ENCODE data around the gene GKN1. TPM values are rescaled to one million over a fixed set of nuclear protein-coding genes. Genes with fewer than 3 reads are reported as not detected.
"Not testable (repeated sequence)": the region's sequence is repeated elsewhere in the genome, so short reads cannot be mapped to it uniquely, and the experiment has no call there.

Gene GKN1
- total and polyA plus RNA-seq, 2 donors (not counting 3 experiments of a cell fraction or from before 2014, with no cell fraction given) = not detected

- H3K4me3 ChIP-seq (replicated peaks in 1 of 3; ENCODE audit: insufficient read depth in 1 of 3, low read depth in 1 of 3, low read length in 3 of 3) = no peak within 1 kb of the TSS
- H4K20me1 ChIP-seq (replicated peaks; ENCODE audit: control insufficient read depth, extremely low read depth, insufficient read depth, low read length) = no peaks in the 10 kb centered on the region
- H3K9me3 ChIP-seq (replicated peaks; ENCODE audit: control insufficient read depth, insufficient read depth, low read length) = no peaks in the 10 kb centered on the region
- no peaks in the 10 kb centered on the region for H3K4me1 ChIP-seq (ENCODE audit: control insufficient read depth, extremely low read depth, insufficient read depth, low read length)
- ChIA-PET POLR2A (no interaction called here), CTCF (interaction anchor here (0.5 to 3.5 kb wide), 5 partner anchors 9 to 244 kb away, joined by 3 to 28 read pairs (median 4); no protein-coding TSS in a partner anchor)
- H3K4me2 ChIP-seq (ENCODE audit: insufficient read depth, low read length) = no peak within 1 kb of the TSS
- intact Hi-C loops (cut with micrococcal nuclease) (no loop called here), dilution Hi-C loops (cut with MboI; ENCODE audit: extremely low pct_ligation_motif_present, low sequenced_read_pairs) (no loop called here)
- peaks cover 12 to 25% of the 10 kb centered on the region in 2 experiments for H3K27me3 ChIP-seq (ENCODE audit: control insufficient read depth in 2 of 2, insufficient read depth in 2 of 2, low read length in 2 of 2)
- no TSS peak for BruUV-seq (replicated peaks)
- no peaks in the 10 kb centered on the region for H3K9me1 ChIP-seq (replicated peaks; ENCODE audit: control insufficient read depth, extremely low read depth, insufficient read depth, low read length)
- no peak for DNase-seq (ENCODE audit: low read depth, low spot score)
- no peaks in the 10 kb centered on the region for H3K79me2 ChIP-seq (ENCODE audit: control insufficient read depth, insufficient read depth, low read length)
- no peak within 1 kb of the TSS for H2AFZ ChIP-seq (ENCODE audit: low read depth, low read length)
- H3K36me3 ChIP-seq (ENCODE audit: control insufficient read depth in 2 of 2, extremely low read depth in 1 of 2, insufficient read depth in 2 of 2, low read length in 2 of 2) = no peaks in the 10 kb centered on the region
- FAIRE-seq = no peak
- H3K9ac ChIP-seq (replicated peaks; ENCODE audit: extremely low read depth, insufficient read depth, low read length) = no peak within 1 kb of the TSS
- no peak within 1 kb of the TSS for H3K27ac ChIP-seq (ENCODE audit: insufficient read depth, low read depth, low read length)
- TF ChIP-seq FOS (IDR thresholded peaks at IDR 0.05; ENCODE audit: borderline replicate concordance, insufficient read depth, low read length) (no peak), EZH2 (IDR thresholded peaks at IDR 0.05; ENCODE audit: borderline replicate concordance, low read depth, low read length, severe bottlenecking) (no peak), CTCF (IDR thresholded peaks at IDR 0.05; ENCODE audit: extremely low read depth in 1 of 2, insufficient read depth in 1 of 2, low read depth in 1 of 2, low read length in 2 of 2) (no peak), GATA2 (IDR thresholded peaks at IDR 0.05; ENCODE audit: insufficient read depth, insufficient read length, low read depth, low read length) (no peak), JUN (IDR thresholded peaks at IDR 0.05; ENCODE audit: borderline replicate concordance, insufficient read depth, insufficient read length, low read depth) (no peak), POLR2AphosphoS5 (IDR thresholded peaks at IDR 0.05; ENCODE audit: insufficient read depth, low read depth, low read length) (no peak), MAX (IDR thresholded peaks at IDR 0.05; ENCODE audit: insufficient read depth, insufficient read length) (no peak), POLR2A (IDR thresholded peaks at IDR 0.05; ENCODE audit: low read depth, low read length) (no peak), MYC (IDR thresholded peaks at IDR 0.05; ENCODE audit: low read depth, low read length) (no peak)
Observed at GRCh38 chr2:68952887-68953521, 21.4 kb upstream of the GKN1 start, which contains the start of gene GKN2. Gene GKN2, minus strand, starts transcription at chr2:68952893. Its CDS starts 32 bp downstream, at chr2:68952861.

- BruUV-seq (replicated peaks); H3K36me3 ChIP-seq (ENCODE audit: control insufficient read depth in 2 of 2, extremely low read depth in 1 of 2, insufficient read depth in 2 of 2, low read length in 2 of 2); H3K27ac ChIP-seq (ENCODE audit: insufficient read depth, low read depth, low read length); H3K4me3 ChIP-seq (replicated peaks in 1 of 3; ENCODE audit: insufficient read depth in 1 of 3, low read depth in 1 of 3, low read length in 3 of 3); H3K4me2 ChIP-seq (ENCODE audit: insufficient read depth, low read length); H3K9me1 ChIP-seq (replicated peaks; ENCODE audit: control insufficient read depth, extremely low read depth, insufficient read depth, low read length); H3K9ac ChIP-seq (replicated peaks; ENCODE audit: extremely low read depth, insufficient read depth, low read length); H3K4me1 ChIP-seq (ENCODE audit: control insufficient read depth, extremely low read depth, insufficient read depth, low read length); intact Hi-C loops (cut with micrococcal nuclease); POLR2A ChIA-PET; DNase-seq (ENCODE audit: low read depth, low spot score); H4K20me1 ChIP-seq (replicated peaks; ENCODE audit: control insufficient read depth, extremely low read depth, insufficient read depth, low read length); dilution Hi-C loops (cut with MboI; ENCODE audit: extremely low pct_ligation_motif_present, low sequenced_read_pairs); FAIRE-seq; H3K9me3 ChIP-seq (replicated peaks; ENCODE audit: control insufficient read depth, insufficient read depth, low read length); H2AFZ ChIP-seq (ENCODE audit: low read depth, low read length); H3K79me2 ChIP-seq (ENCODE audit: control insufficient read depth, insufficient read depth, low read length): not testable (repeated sequence)
- H3K27me3 ChIP-seq (ENCODE audit: control insufficient read depth in 2 of 2, insufficient read depth in 2 of 2, low read length in 2 of 2) = peaks cover 14 to 23% of the 10 kb centered on the region in 2 experiments
- CTCF ChIA-PET = interaction anchor here (0.6 to 1.5 kb wide), 3 partner anchors 12 to 492 kb away, joined by 4 read pairs; no protein-coding TSS in a partner anchor
Observed at GRCh38 chr2:68955432-68955831, 19.0 kb upstream of the GKN1 start.

Measured in endothelial cell of umbilical vein (primary cell).